K562 (cell line): ENCODE measurements around the gene SLC9A3.

Source experiments
- POLR2A ChIP-seq: fragments of 450-650 bp; conservative IDR thresholded peaks from 2 replicates; pipeline ENCODE4 v1.6.1; 2016
- SIN3A ChIP-seq, 2 experiments: fragments of 150-350 bp in 1 of 2; IDR thresholded peaks; 2 replicates each; pipeline ENCODE4 v1.6.1; 2011 to 2016; ENCODE audit warnings: borderline replicate concordance in 2 of 2, low read depth in 2 of 2, low read length in 2 of 2, mild to moderate bottlenecking in 2 of 2, moderate library complexity in 2 of 2; ENCODE audit not compliant: control insufficient read depth in 1 of 2
- TRIM28 ChIP-seq: fragments of 450-650 bp; IDR thresholded peaks from 2 replicates; pipeline ENCODE4 v1.6.1; 2017
- ZNF239 ChIP-seq: fragments of 250-450 bp; sonication (Bioruptor Pico); IDR thresholded peaks from 2 replicates; pipeline ENCODE4 v1.4.0; 2020; ENCODE audit warnings: mild to moderate bottlenecking
- ZNF316 ChIP-seq: fragments of 450-650 bp; IDR thresholded peaks from 2 replicates; pipeline ENCODE4 v1.6.1; 2016
- TF ChIP-seq, protein P1 (sequence below): fragments of 250-450 bp; sonication (Bioruptor Pico); IDR thresholded peaks from 2 replicates; pipeline ENCODE4 v1.5.0; 2022; ENCODE audit warnings: mild to moderate bottlenecking
- TF ChIP-seq, protein P2 (sequence below): fragments of 200-800 bp; sonication (Bioruptor generic); IDR thresholded peaks from 2 replicates; pipeline ENCODE4 v1.6.1; 2016; ENCODE audit warnings: missing genetic modification characterization, missing compliant biosample characterization
- TF ChIP-seq, protein P3 (sequence below): sonication (generic); formaldehyde crosslinking; IDR thresholded peaks from 2 replicates; pipeline ENCODE4 v1.8.1; 2022; ENCODE audit warnings: missing genetic modification reagents
- TF ChIP-seq, protein P4 (sequence below), 2 experiments: fragments of 200-800 bp in 1 of 2; sonication (Bioruptor generic) in 1 of 2; sonication (generic) in 1 of 2; formaldehyde crosslinking in 1 of 2; IDR thresholded peaks in 1 of 2; conservative IDR thresholded peaks in 1 of 2; 2 replicates each; pipeline versions ENCODE4 v1.5.0 to v1.6.1; 2016 to 2020; ENCODE audit warnings: missing compliant biosample characterization in 1 of 2, missing genetic modification characterization in 1 of 2, missing genetic modification reagents in 1 of 2

DNA sequence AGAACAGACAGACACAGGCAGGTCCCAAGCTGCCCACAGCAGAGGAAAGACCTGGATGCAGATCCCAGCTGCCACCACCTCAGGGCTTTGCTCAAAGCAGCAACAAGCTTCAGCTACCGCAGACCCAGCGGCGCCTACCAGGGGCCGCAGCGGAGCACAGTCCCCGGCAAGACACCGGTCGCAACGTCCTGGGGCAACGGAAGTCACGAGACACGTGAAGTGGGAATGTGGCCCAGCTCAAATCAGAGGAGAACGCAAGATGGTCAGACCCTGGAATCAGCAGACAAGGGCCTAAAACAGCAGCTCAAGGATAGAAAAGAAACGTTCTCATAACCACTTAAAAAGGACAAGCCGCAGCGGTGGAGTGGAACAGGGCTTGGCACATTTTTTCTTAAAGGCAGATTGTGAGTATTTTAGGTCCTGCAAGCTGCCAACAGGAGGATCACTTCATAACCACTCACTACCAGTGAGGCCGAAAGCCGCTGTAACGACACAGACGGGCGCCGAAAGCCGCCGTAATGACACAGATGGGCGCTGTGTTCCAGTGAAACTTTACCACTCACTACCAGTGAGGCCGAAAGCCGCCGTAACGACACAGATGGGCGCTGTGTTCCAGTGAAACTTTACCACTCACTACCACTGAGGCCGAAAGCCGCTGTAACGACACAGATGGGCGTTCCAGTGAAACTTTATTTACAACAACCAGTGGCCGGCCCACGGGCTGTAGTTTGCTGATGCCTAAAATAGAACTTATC lies 21.7 kb downstream of the SLC9A3 start:
- TF ChIP-seq, protein P1, sequence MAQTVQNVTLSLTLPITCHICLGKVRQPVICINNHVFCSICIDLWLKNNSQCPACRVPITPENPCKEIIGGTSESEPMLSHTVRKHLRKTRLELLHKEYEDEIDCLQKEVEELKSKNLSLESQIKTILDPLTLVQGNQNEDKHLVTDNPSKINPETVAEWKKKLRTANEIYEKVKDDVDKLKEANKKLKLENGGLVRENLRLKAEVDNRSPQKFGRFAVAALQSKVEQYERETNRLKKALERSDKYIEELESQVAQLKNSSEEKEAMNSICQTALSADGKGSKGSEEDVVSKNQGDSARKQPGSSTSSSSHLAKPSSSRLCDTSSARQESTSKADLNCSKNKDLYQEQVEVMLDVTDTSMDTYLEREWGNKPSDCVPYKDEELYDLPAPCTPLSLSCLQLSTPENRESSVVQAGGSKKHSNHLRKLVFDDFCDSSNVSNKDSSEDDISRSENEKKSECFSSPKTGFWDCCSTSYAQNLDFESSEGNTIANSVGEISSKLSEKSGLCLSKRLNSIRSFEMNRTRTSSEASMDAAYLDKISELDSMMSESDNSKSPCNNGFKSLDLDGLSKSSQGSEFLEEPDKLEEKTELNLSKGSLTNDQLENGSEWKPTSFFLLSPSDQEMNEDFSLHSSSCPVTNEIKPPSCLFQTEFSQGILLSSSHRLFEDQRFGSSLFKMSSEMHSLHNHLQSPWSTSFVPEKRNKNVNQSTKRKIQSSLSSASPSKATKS (CRISPR knock-in tag) = no peak
- TF ChIP-seq, protein P2, sequence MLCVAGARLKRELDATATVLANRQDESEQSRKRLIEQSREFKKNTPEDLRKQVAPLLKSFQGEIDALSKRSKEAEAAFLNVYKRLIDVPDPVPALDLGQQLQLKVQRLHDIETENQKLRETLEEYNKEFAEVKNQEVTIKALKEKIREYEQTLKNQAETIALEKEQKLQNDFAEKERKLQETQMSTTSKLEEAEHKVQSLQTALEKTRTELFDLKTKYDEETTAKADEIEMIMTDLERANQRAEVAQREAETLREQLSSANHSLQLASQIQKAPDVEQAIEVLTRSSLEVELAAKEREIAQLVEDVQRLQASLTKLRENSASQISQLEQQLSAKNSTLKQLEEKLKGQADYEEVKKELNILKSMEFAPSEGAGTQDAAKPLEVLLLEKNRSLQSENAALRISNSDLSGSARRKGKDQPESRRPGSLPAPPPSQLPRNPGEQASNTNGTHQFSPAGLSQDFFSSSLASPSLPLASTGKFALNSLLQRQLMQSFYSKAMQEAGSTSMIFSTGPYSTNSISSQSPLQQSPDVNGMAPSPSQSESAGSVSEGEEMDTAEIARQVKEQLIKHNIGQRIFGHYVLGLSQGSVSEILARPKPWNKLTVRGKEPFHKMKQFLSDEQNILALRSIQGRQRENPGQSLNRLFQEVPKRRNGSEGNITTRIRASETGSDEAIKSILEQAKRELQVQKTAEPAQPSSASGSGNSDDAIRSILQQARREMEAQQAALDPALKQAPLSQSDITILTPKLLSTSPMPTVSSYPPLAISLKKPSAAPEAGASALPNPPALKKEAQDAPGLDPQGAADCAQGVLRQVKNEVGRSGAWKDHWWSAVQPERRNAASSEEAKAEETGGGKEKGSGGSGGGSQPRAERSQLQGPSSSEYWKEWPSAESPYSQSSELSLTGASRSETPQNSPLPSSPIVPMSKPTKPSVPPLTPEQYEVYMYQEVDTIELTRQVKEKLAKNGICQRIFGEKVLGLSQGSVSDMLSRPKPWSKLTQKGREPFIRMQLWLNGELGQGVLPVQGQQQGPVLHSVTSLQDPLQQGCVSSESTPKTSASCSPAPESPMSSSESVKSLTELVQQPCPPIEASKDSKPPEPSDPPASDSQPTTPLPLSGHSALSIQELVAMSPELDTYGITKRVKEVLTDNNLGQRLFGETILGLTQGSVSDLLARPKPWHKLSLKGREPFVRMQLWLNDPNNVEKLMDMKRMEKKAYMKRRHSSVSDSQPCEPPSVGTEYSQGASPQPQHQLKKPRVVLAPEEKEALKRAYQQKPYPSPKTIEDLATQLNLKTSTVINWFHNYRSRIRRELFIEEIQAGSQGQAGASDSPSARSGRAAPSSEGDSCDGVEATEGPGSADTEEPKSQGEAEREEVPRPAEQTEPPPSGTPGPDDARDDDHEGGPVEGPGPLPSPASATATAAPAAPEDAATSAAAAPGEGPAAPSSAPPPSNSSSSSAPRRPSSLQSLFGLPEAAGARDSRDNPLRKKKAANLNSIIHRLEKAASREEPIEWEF = no peak
- TF ChIP-seq ZNF316 (no peak), POLR2A (no peak), TRIM28 (no peak), ZNF239 (CRISPR knock-in tag) (no peak), SIN3A (IDR thresholded peaks at IDR 0.05; ENCODE audit: borderline replicate concordance in 2 of 2, control insufficient read depth in 1 of 2, low read depth in 2 of 2, low read length in 2 of 2) (no peak)
- TF ChIP-seq, protein P3, sequence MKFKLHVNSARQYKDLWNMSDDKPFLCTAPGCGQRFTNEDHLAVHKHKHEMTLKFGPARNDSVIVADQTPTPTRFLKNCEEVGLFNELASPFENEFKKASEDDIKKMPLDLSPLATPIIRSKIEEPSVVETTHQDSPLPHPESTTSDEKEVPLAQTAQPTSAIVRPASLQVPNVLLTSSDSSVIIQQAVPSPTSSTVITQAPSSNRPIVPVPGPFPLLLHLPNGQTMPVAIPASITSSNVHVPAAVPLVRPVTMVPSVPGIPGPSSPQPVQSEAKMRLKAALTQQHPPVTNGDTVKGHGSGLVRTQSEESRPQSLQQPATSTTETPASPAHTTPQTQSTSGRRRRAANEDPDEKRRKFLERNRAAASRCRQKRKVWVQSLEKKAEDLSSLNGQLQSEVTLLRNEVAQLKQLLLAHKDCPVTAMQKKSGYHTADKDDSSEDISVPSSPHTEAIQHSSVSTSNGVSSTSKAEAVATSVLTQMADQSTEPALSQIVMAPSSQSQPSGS (CRISPR knock-in tag) = no peak
- TF ChIP-seq, protein P4, sequence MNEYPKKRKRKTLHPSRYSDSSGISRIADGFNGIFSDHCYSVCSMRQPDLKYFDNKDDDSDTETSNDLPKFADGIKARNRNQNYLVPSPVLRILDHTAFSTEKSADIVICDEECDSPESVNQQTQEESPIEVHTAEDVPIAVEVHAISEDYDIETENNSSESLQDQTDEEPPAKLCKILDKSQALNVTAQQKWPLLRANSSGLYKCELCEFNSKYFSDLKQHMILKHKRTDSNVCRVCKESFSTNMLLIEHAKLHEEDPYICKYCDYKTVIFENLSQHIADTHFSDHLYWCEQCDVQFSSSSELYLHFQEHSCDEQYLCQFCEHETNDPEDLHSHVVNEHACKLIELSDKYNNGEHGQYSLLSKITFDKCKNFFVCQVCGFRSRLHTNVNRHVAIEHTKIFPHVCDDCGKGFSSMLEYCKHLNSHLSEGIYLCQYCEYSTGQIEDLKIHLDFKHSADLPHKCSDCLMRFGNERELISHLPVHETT (CRISPR knock-in tag; conservative IDR thresholded peaks at IDR 0.05 in 1 of 2, IDR thresholded peaks at IDR 0.05 in 1 of 2) = no peak
